Measurements from ENCODE around the gene MAMSTR.

GRCh38 chr19:48702701-48703100 is 16.8 kb downstream of the MAMSTR start:
- TF ChIP-seq, protein P1, sequence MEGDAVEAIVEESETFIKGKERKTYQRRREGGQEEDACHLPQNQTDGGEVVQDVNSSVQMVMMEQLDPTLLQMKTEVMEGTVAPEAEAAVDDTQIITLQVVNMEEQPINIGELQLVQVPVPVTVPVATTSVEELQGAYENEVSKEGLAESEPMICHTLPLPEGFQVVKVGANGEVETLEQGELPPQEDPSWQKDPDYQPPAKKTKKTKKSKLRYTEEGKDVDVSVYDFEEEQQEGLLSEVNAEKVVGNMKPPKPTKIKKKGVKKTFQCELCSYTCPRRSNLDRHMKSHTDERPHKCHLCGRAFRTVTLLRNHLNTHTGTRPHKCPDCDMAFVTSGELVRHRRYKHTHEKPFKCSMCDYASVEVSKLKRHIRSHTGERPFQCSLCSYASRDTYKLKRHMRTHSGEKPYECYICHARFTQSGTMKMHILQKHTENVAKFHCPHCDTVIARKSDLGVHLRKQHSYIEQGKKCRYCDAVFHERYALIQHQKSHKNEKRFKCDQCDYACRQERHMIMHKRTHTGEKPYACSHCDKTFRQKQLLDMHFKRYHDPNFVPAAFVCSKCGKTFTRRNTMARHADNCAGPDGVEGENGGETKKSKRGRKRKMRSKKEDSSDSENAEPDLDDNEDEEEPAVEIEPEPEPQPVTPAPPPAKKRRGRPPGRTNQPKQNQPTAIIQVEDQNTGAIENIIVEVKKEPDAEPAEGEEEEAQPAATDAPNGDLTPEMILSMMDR (IDR thresholded peaks at IDR 0.05), result no peak
- no peak for TF ChIP-seq POLR2A (IDR thresholded peaks at IDR 0.05)
